ENCODE results near the gene GPR157. TPM values are rescaled to one million over a fixed set of nuclear protein-coding genes. Genes with fewer than 3 reads are reported as not detected.

The GPR157 gene
- total and polyA plus RNA-seq, 4 donors, result 0.44 to 2.4 (median 1.5) TPM

GRCh38 chr1:9084906-9085305 is 44.0 kb downstream of the GPR157 start:
- Histone ChIP-seq H3K27me3 (ENCODE audit: control insufficient read depth, insufficient read depth, low read length) (no peaks in the 10 kb centered on the region), H3K36me3 (ENCODE audit: control insufficient read depth, insufficient read depth, low read length) (no peaks in the 10 kb centered on the region), H3K4me3 (ENCODE audit: low read depth, low read length) (no peak overlapping the region), H3K4me1 (ENCODE audit: control insufficient read depth, insufficient read depth, low read length) (peaks cover 10% of the 10 kb centered on the region), H3K27ac (ENCODE audit: low read depth, low read length) (no peak overlapping the region), H3K9me3 (ENCODE audit: control insufficient read depth, insufficient read depth, low read length) (no peaks in the 10 kb centered on the region)
- DNase-seq (ENCODE audit: low read depth in 4 of 6, low spot score in 6 of 6), result peak in 1 of 6 donors; percentile 15
- 75% methylated on average over 8 of the region's 8 CpGs for WGBS (ENCODE audit: insufficient coverage)

- Histone ChIP-seq H3K27ac (ENCODE audit: low read depth, low read length) (no peak overlapping the region), H3K27me3 (ENCODE audit: control insufficient read depth, insufficient read depth, low read length) (no peaks in the 10 kb centered on the region), H3K36me3 (ENCODE audit: control insufficient read depth, insufficient read depth, low read length) (no peaks in the 10 kb centered on the region), H3K4me3 (ENCODE audit: low read depth, low read length) (no peak overlapping the region), H3K9me3 (ENCODE audit: control insufficient read depth, insufficient read depth, low read length) (no peaks in the 10 kb centered on the region), H3K4me1 (ENCODE audit: control insufficient read depth, insufficient read depth, low read length) (peaks cover 10% of the 10 kb centered on the region)
- DNase-seq (ENCODE audit: low read depth in 4 of 6, low spot score in 6 of 6), result no peak
- WGBS (ENCODE audit: insufficient coverage), result 100% methylated on average over 1 of the region's 3 CpGs
Observed at GRCh38 chr1:9081473-9081872, 47.4 kb downstream of the GPR157 start.

- 83% methylated on average over 1 of the region's 6 CpGs for WGBS (ENCODE audit: insufficient coverage)
- no peak overlapping the region for H3K4me3 ChIP-seq (ENCODE audit: low read depth, low read length)
- H3K9me3 ChIP-seq (ENCODE audit: control insufficient read depth, insufficient read depth, low read length), result no peaks in the 10 kb centered on the region
- no peaks in the 10 kb centered on the region for H3K36me3 ChIP-seq (ENCODE audit: control insufficient read depth, insufficient read depth, low read length)
- no peak for DNase-seq (ENCODE audit: low read depth in 4 of 6, low spot score in 6 of 6)
- H3K27me3 ChIP-seq (ENCODE audit: control insufficient read depth, insufficient read depth, low read length), result no peaks in the 10 kb centered on the region
- H3K4me1 ChIP-seq (ENCODE audit: control insufficient read depth, insufficient read depth, low read length), result peaks cover 10% of the 10 kb centered on the region
- H3K27ac ChIP-seq (ENCODE audit: low read depth, low read length), result no peak overlapping the region
Observed at GRCh38 chr1:9080705-9081291, 48.1 kb downstream of the GPR157 start.

GRCh38 chr1:9079988-9080704 is 48.8 kb downstream of the GPR157 start:
- H3K36me3 ChIP-seq (ENCODE audit: control insufficient read depth, insufficient read depth, low read length), result no peaks in the 10 kb centered on the region
- no peak for DNase-seq (ENCODE audit: low read depth in 4 of 6, low spot score in 6 of 6)
- H3K4me3 ChIP-seq (ENCODE audit: low read depth, low read length), result no peak overlapping the region
- no peak overlapping the region for H3K27ac ChIP-seq (ENCODE audit: low read depth, low read length)
- no peaks in the 10 kb centered on the region for H3K27me3 ChIP-seq (ENCODE audit: control insufficient read depth, insufficient read depth, low read length)
- no peaks in the 10 kb centered on the region for H3K9me3 ChIP-seq (ENCODE audit: control insufficient read depth, insufficient read depth, low read length)
- 100% methylated on average over 2 of the region's 12 CpGs for whole genome bisulfite sequencing (ENCODE audit: insufficient coverage)
- peaks cover 7% of the 10 kb centered on the region for H3K4me1 ChIP-seq (ENCODE audit: control insufficient read depth, insufficient read depth, low read length)

GRCh38 chr1:9078752-9079500 is 50.0 kb downstream of the GPR157 start:
- Histone ChIP-seq H3K36me3 (ENCODE audit: control insufficient read depth, insufficient read depth, low read length) (no peaks in the 10 kb centered on the region), H3K4me1 (ENCODE audit: control insufficient read depth, insufficient read depth, low read length) (no peaks in the 10 kb centered on the region), H3K4me3 (ENCODE audit: low read depth, low read length) (no peak overlapping the region), H3K27ac (ENCODE audit: low read depth, low read length) (no peak overlapping the region), H3K9me3 (ENCODE audit: control insufficient read depth, insufficient read depth, low read length) (no peaks in the 10 kb centered on the region), H3K27me3 (ENCODE audit: control insufficient read depth, insufficient read depth, low read length) (no peaks in the 10 kb centered on the region)
- WGBS (ENCODE audit: insufficient coverage), result 90% methylated on average over 13 of the region's 19 CpGs
- DNase-seq (ENCODE audit: low read depth in 4 of 6, low spot score in 6 of 6), result no peak

GRCh38 chr1:9078015-9078751 is 50.7 kb downstream of the GPR157 start:
- Histone ChIP-seq H3K27ac (ENCODE audit: low read depth, low read length) (no peak overlapping the region), H3K9me3 (ENCODE audit: control insufficient read depth, insufficient read depth, low read length) (no peaks in the 10 kb centered on the region), H3K4me1 (ENCODE audit: control insufficient read depth, insufficient read depth, low read length) (no peaks in the 10 kb centered on the region), H3K36me3 (ENCODE audit: control insufficient read depth, insufficient read depth, low read length) (no peaks in the 10 kb centered on the region), H3K4me3 (ENCODE audit: low read depth, low read length) (no peak overlapping the region), H3K27me3 (ENCODE audit: control insufficient read depth, insufficient read depth, low read length) (no peaks in the 10 kb centered on the region)
- 51% methylated on average over 2 of the region's 9 CpGs for WGBS (ENCODE audit: insufficient coverage)
- DNase-seq (ENCODE audit: low read depth in 4 of 6, low spot score in 6 of 6), result no peak

GRCh38 chr1:9075022-9075421 is 53.9 kb downstream of the GPR157 start:
- H3K9me3 ChIP-seq (ENCODE audit: control insufficient read depth, insufficient read depth, low read length), result no peaks in the 10 kb centered on the region
- no peak overlapping the region for H3K4me3 ChIP-seq (ENCODE audit: low read depth, low read length)
- 34% methylated on average over 5 of the region's 5 CpGs for WGBS (ENCODE audit: insufficient coverage)
- peaks cover 15% of the 10 kb centered on the region for H3K4me1 ChIP-seq (ENCODE audit: control insufficient read depth, insufficient read depth, low read length)
- no peaks in the 10 kb centered on the region for H3K36me3 ChIP-seq (ENCODE audit: control insufficient read depth, insufficient read depth, low read length)
- H3K27ac ChIP-seq (ENCODE audit: low read depth, low read length), result no peak overlapping the region
- no peaks in the 10 kb centered on the region for H3K27me3 ChIP-seq (ENCODE audit: control insufficient read depth, insufficient read depth, low read length)
- DNase-seq (ENCODE audit: low read depth in 4 of 6, low spot score in 6 of 6), result peak in 1 of 6 donors; percentile 54

GRCh38 chr1:9073143-9073542 is 55.8 kb downstream of the GPR157 start:
- H3K36me3 ChIP-seq (ENCODE audit: control insufficient read depth, insufficient read depth, low read length), result no peaks in the 10 kb centered on the region
- H3K4me1 ChIP-seq (ENCODE audit: control insufficient read depth, insufficient read depth, low read length), result peaks cover 25% of the 10 kb centered on the region
- H3K27me3 ChIP-seq (ENCODE audit: control insufficient read depth, insufficient read depth, low read length), result no peaks in the 10 kb centered on the region
- WGBS (ENCODE audit: insufficient coverage), result 100% methylated on average over 1 of the region's 3 CpGs
- DNase-seq (ENCODE audit: low read depth in 4 of 6, low spot score in 6 of 6), result no peak
- H3K27ac ChIP-seq (ENCODE audit: low read depth, low read length), result no peak overlapping the region
- no peaks in the 10 kb centered on the region for H3K9me3 ChIP-seq (ENCODE audit: control insufficient read depth, insufficient read depth, low read length)
- H3K4me3 ChIP-seq (ENCODE audit: low read depth, low read length), result no peak overlapping the region

- Histone ChIP-seq H3K4me1 (ENCODE audit: control insufficient read depth, insufficient read depth, low read length) (peaks cover 28% of the 10 kb centered on the region), H3K27ac (ENCODE audit: low read depth, low read length) (no peak overlapping the region), H3K36me3 (ENCODE audit: control insufficient read depth, insufficient read depth, low read length) (no peaks in the 10 kb centered on the region), H3K4me3 (ENCODE audit: low read depth, low read length) (no peak overlapping the region), H3K9me3 (ENCODE audit: control insufficient read depth, insufficient read depth, low read length) (no peaks in the 10 kb centered on the region), H3K27me3 (ENCODE audit: control insufficient read depth, insufficient read depth, low read length) (no peaks in the 10 kb centered on the region)
- DNase-seq (ENCODE audit: low read depth in 4 of 6, low spot score in 6 of 6), result no peak
- 87% methylated on average over 36 of the region's 50 CpGs for WGBS (ENCODE audit: insufficient coverage)
Observed at GRCh38 chr1:9071554-9072235, 57.2 kb downstream of the GPR157 start.
